Measurements from ENCODE around the gene DAPK1.

- TF ChIP-seq CTCF (IDR thresholded peaks at IDR 0.05), result no peak
- no peak for TF ChIP-seq SMC3 (IDR thresholded peaks at IDR 0.05; ENCODE audit: low read depth, low read length)
- TF ChIP-seq MXI1 (IDR thresholded peaks at IDR 0.05; ENCODE audit: low read depth, low read length), result no peak
- no peak for TF ChIP-seq TAF1 (IDR thresholded peaks at IDR 0.05; ENCODE audit: borderline replicate concordance, low read depth, low read length)
These were observed 2.6 kb upstream of the DAPK1 start for GRCh38 chr9:87494970-87495471.

Data from SK-N-SH (cell line).